K562 (cell line): ENCODE data around the gene NSMF. TPM values are rescaled to one million over a fixed set of nuclear protein-coding genes. Genes with fewer than 3 reads are reported as not detected.

Source experiments
- ATAC-seq: fragments of 200-7000 bp; cut with Tn5 transposase; 3 replicates; pipeline ENCODE4 v1.9.1; 2020; ENCODE audit warnings: moderate library complexity
- BruUV-seq: library from RNA; stranded (reverse); fragments of 400-500 nt; replicated peaks from 2 replicates; lab custom pipeline; 2021; lab: Mats Ljungman, UMichigan
- CTCF ChIA-PET: fragments of 300-600 bp; formaldehyde crosslinking; extraction: SDS; loops from one replicate; lab custom pipeline; 2021; ENCODE audit warnings: low intra/inter-chr PET ratio; lab: Yijun Ruan, JAX
- POLR2A ChIA-PET: fragments of 300-600, 350-650 bp; sonication (Branson Sonifier 250); formaldehyde crosslinking; extraction: SDS; loops from one replicate; lab custom pipeline; 2021; ENCODE audit warnings: antibody characterized with exemption, inconsistent platforms; lab: Yijun Ruan, JAX
- DNase-seq, 4 experiments: peaks; one replicate each; pipeline versions ENCODE4 v3.0.0 to v3.0.0-alpha.2; 2011 to 2018; ENCODE audit warnings: low spot score in 3 of 4, mixed read lengths in 3 of 4; ENCODE audit errors: extremely low read depth in 1 of 4
- FAIRE-seq: peaks from 2 replicates; lab custom pipeline; 2011; peaks lifted over from hg19 to GRCh38; lab: Jason Lieb, UNC
- H2AFZ ChIP-seq: 2 replicates; pipeline ENCODE4 v1.6.0; 2011; ENCODE audit warnings: low read depth, low read length, control low read depth, inconsistent platforms
- H3K27ac ChIP-seq: fragments of 200-600 bp; 3 replicates; pipeline ENCODE4 v1.8.0; 2011; ENCODE audit warnings: low read depth, mild to moderate bottlenecking, control low read depth, inconsistent platforms, low read length, moderate library complexity, mixed read lengths; ENCODE audit errors: extremely low read depth
- H3K27me3 ChIP-seq, 2 experiments: fragments of 300-600 bp in 1 of 2; 2 replicates in 1 of 2; 3 replicates in 1 of 2; pipeline versions ENCODE4 v1.6.0 to v1.8.0; 2011; ENCODE audit warnings: inconsistent platforms in 2 of 2, low read length in 2 of 2, mild to moderate bottlenecking in 1 of 2, mixed read lengths in 1 of 2, moderate library complexity in 1 of 2; ENCODE audit not compliant: control insufficient read depth in 2 of 2, insufficient read depth in 2 of 2
- H3K36me3 ChIP-seq: fragments of 300-600 bp; 3 replicates; pipeline ENCODE4 v1.8.0; 2011; ENCODE audit warnings: mild to moderate bottlenecking, low read length, inconsistent platforms; ENCODE audit not compliant: control insufficient read depth, insufficient read depth
- H3K4me1 ChIP-seq, 2 experiments: fragments of 200-600 bp in 1 of 2; replicated peaks in 1 of 2; 2 replicates in 1 of 2; 3 replicates in 1 of 2; pipeline versions ENCODE4 v1.5.1 to v1.8.0; 2011; ENCODE audit warnings: inconsistent platforms in 2 of 2, low read length in 2 of 2, mild to moderate bottlenecking in 1 of 2, mixed read lengths in 1 of 2, moderate library complexity in 1 of 2; ENCODE audit not compliant: control insufficient read depth in 2 of 2, insufficient read depth in 2 of 2
- H3K4me2 ChIP-seq: 2 replicates; pipeline ENCODE4 v1.6.1; 2011; ENCODE audit warnings: low read length, control low read depth, inconsistent platforms, mixed read lengths; ENCODE audit not compliant: insufficient read depth
- H3K4me3 ChIP-seq: fragments of 200-600 bp; sonication (generic), shearing (Covaris generic); 2 replicates; pipeline ENCODE4 v1.5.1; 2016; ENCODE audit warnings: control low read depth, inconsistent platforms
- H3K79me2 ChIP-seq: fragments of 200-600 bp; 3 replicates; pipeline ENCODE4 v1.8.0; 2011; ENCODE audit warnings: low read length, inconsistent platforms; ENCODE audit not compliant: control insufficient read depth, insufficient read depth
- H3K9ac ChIP-seq, 2 experiments: 2 replicates each; pipeline versions ENCODE4 v1.6.0 to v1.6.1; 2011; ENCODE audit warnings: low read depth in 2 of 2, low read length in 2 of 2, control low read depth in 1 of 2, inconsistent platforms in 1 of 2, mild to moderate bottlenecking in 1 of 2, mixed read lengths in 1 of 2; ENCODE audit not compliant: insufficient read depth in 1 of 2
- H3K9me1 ChIP-seq: one replicate; pipeline ENCODE4 v1.6.0; 2011; ENCODE audit warnings: inconsistent platforms, mild to moderate bottlenecking, low read length, moderate library complexity; ENCODE audit not compliant: control insufficient read depth, insufficient read depth
- H3K9me3 ChIP-seq: replicated peaks from 2 replicates; pipeline ENCODE4 v1.5.1; 2011; ENCODE audit warnings: low read depth, low read length, inconsistent platforms; ENCODE audit not compliant: control insufficient read depth, insufficient read depth
- H4K20me1 ChIP-seq: replicated peaks from 2 replicates; pipeline ENCODE4 v1.6.1; 2011; ENCODE audit warnings: low read length, inconsistent platforms, mixed read lengths; ENCODE audit not compliant: control insufficient read depth, insufficient read depth
- EP400 ChIP-seq: fragments of 450-650 bp; IDR thresholded peaks from 2 replicates; pipeline ENCODE4 v1.6.1; 2017; ENCODE audit warnings: antibody characterized with exemption, mild to moderate bottlenecking, moderate library complexity
- HDAC6 ChIP-seq: IDR thresholded peaks from 2 replicates; pipeline ENCODE4 v1.6.1; 2012; ENCODE audit warnings: low read depth, mild to moderate bottlenecking, control low read depth, inconsistent platforms, low read length, moderate library complexity
- HLTF ChIP-seq: fragments of 450-650 bp; IDR thresholded peaks from 2 replicates; pipeline ENCODE4 v1.6.1; 2016
- ILK ChIP-seq: fragments of 450-650 bp; IDR thresholded peaks from 2 replicates; pipeline ENCODE4 v1.6.1; 2016; ENCODE audit warnings: missing genetic modification characterization, low read depth, mild to moderate bottlenecking, missing compliant biosample characterization, moderate library complexity, borderline replicate concordance
- KLF10 ChIP-seq: fragments of 250-450 bp; sonication (Bioruptor Pico); IDR thresholded peaks from 2 replicates; pipeline ENCODE4 v1.6.1; 2021; ENCODE audit warnings: matching md5 sums
- PCBP2 ChIP-seq: fragments of 200-400 bp; formaldehyde crosslinking; IDR thresholded peaks from 2 replicates; pipeline ENCODE4 v1.6.1; 2018; ENCODE audit warnings: low read length, low read depth, mild to moderate bottlenecking, moderate library complexity; ENCODE audit not compliant: poor library complexity, severe bottlenecking
- POU5F1 ChIP-seq: fragments of 150-350 bp; IDR thresholded peaks from 2 replicates; pipeline ENCODE4 v1.6.1; 2014; ENCODE audit warnings: borderline replicate concordance, low read length, low read depth, mild to moderate bottlenecking; ENCODE audit not compliant: partially characterized antibody
- TAF1 ChIP-seq: IDR thresholded peaks from 2 replicates; pipeline ENCODE4 v1.6.1; 2011; ENCODE audit warnings: mild to moderate bottlenecking, low read length, moderate library complexity; ENCODE audit not compliant: insufficient read depth, control insufficient read depth, severe bottlenecking; ENCODE audit errors: extremely low read depth
- TAL1 ChIP-seq: fragments of 450-650 bp; IDR thresholded peaks from 2 replicates; pipeline ENCODE4 v1.6.1; 2016; ENCODE audit warnings: mild to moderate bottlenecking
- TRIM24 ChIP-seq, 2 experiments: fragments of 450-650 bp; IDR thresholded peaks; 2 replicates each; pipeline ENCODE4 v1.6.1; 2016
- WGBS: fragments of 100-300 bp; shearing (Covaris generic); methylation state at CpG from one replicate; pipeline ENCODE4 v1.1.6; 2016; ENCODE audit warnings: low coverage, mixed read lengths; ENCODE audit not compliant: insufficient coverage; ENCODE audit errors: missing lambda C conversion rate; 5-methylcytosine and 5-hydroxymethylcytosine counted together
- in situ Hi-C: fragments of 300-500 bp; cut with MboI; formaldehyde crosslinking; loops from 4 replicates; pipeline ENCODE4 v1.15.0; 2018; ENCODE audit warnings: inconsistent platforms, mixed read lengths
- intact Hi-C: fragments of 100-400 bp; cut with micrococcal nuclease; formaldehyde crosslinking; loops from 2 replicates; pipeline ENCODE4 v1.14.2; 2022
- polyA plus RNA-seq, 8 experiments: library from polyadenylated mRNA; depleted of rRNA in 4 of 8; stranded (reverse) in 5 of 8; unstranded in 3 of 8; fragments of >200 nt; fragmentation: Nextera tagmentation in 2 of 8; fragmentation: Illumina TruSeq in 1 of 8; extraction: Ambion mirVana in 2 of 8; extraction: Trizol in 1 of 8; gene quantifications; 2 replicates each; pipeline versions ENCODE4 v1.2.1 to v1.2.3, GENCODE V29; 2011 to 2014; ENCODE audit warnings: inconsistent platforms in 1 of 8, missing spikeins in 1 of 8
- total RNA-seq, 7 experiments: library from RNA; depleted of rRNA in 6 of 7; stranded (reverse); fragments of >200 nt in 6 of 7; fragmentation: Illumina TruSeq in 2 of 7; extraction: Trizol in 2 of 7; gene quantifications; 2 replicates each; pipeline versions ENCODE4 v1.2.1 to v1.2.3, GENCODE V29; 2011 to 2021; ENCODE audit warnings: low replicate concordance in 1 of 7
- TF ChIP-seq, protein P1 (sequence below), 3 experiments: fragments of 200-800 bp in 1 of 3; sonication (Bioruptor generic) in 1 of 3; sonication (generic) in 1 of 3; formaldehyde crosslinking in 1 of 3; IDR thresholded peaks; 2 replicates each; pipeline versions ENCODE4 v1.6.1 to v1.8.0; 2016 to 2022; ENCODE audit warnings: mild to moderate bottlenecking in 2 of 3, missing compliant biosample characterization in 2 of 3, missing genetic modification characterization in 2 of 3, missing genetic modification reagents in 1 of 3
- TF ChIP-seq, protein P2 (sequence below): fragments of 450-650 bp; IDR thresholded peaks from 2 replicates; pipeline ENCODE4 v1.7.0; 2016; ENCODE audit warnings: borderline replicate concordance

Gene NSMF
- total and polyA plus RNA-seq, 9 of the 15 experiments (the other 6 are each of a cell fraction or from before 2014, with no cell fraction given), result 0.20 to 82.7 (median 29.3) TPM

DNA sequence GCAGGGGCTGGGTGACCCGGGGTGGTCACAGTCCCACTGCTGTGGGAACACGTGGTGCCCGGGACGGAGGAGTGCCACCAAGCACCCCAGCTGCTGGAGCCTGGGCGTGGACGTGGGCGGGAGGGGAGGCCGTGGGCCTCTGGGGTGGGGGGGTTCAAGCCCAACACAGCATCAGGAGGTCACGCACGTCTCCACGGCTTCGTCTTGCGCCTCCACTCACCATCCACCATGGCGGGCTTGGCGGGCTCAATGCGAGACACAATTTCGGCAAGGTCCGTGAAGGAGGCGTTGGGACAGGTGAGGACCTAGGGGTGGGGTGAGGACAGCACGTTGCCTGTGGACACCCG lies 2.2 kb upstream of the NSMF start (continued):
- TF ChIP-seq, protein P1, sequence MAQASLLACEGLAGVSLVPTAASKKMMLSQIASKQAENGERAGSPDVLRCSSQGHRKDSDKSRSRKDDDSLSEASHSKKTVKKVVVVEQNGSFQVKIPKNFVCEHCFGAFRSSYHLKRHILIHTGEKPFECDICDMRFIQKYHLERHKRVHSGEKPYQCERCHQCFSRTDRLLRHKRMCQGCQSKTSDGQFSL (CRISPR knock-in tag; IDR thresholded peaks at IDR 0.05), result peak; percentile 44; the same call in 1 of the 2 replicates
- TF ChIP-seq, protein P1 (tag; IDR thresholded peaks at IDR 0.05), result no peak
- no peak for TF ChIP-seq TAL1

DNA sequence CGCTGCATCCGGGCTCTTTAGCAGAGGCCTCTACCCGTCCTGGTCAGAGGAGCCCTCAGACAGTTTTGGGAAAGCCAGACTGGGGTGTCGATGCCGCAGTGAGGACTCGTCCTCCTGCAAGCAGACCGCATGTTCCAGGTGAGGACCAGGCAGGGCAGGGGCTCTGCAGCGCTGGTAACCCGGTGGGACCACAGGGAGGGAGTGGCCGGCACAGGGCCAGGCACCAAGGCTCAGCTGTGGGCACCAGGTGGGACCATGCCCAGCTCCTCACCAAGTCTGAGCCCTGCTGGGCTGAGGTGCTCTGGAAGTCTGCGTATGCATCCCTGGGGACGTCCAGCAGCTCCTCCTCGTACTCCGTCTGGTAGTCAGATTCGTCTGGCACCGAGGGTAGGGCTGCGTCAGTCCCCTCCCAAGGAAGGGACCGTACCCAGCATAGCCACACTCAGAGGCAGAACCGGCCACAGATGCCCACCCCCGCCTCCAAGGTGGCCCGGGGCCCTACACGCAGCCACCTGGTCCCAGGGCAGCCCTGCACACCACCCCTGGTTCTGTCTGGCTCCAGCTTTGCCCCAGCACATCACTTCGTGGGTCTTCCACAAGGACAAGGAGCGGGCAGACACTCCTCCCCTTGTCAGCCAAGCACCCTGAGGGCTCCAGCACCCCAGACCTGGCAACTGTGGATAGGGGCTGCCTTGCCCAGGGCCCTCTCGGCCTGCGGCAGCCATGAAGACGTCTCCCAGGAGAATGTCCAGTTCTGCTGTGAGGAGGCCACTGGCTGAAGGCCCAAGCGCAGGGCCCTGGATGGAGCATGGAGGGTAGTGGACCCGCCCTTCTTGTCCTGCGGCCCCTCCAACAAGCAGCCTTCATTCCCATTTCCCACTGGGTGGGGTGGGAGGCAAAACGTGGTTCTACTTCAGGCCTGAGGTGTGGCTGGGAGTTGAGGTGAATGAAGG lies 1.5 kb upstream of the NSMF start:
- FAIRE-seq (no peak), DNase-seq (no peak), ATAC-seq (no peak)
- H3K79me2 ChIP-seq, result peaks cover 12% of the 10 kb centered on the region
- in situ Hi-C loops (no loop called here), intact Hi-C loops (loop anchor here (2.0 kb wide), 1 partner anchor 32 kb away; no protein-coding TSS in a partner anchor)
- peaks cover 24% of the 10 kb centered on the region; the same call in 1 of the 3 replicates for H3K36me3 ChIP-seq
- ChIA-PET CTCF (no interaction called here), POLR2A (interaction anchor here (0.7 kb wide), 1 partner anchor 8 kb away, joined by 3 read pairs; no protein-coding TSS in a partner anchor)
- H3K4me3 ChIP-seq, result no peak overlapping the region
- no TSS peak for BruUV-seq
- no peaks in the 10 kb centered on the region for H3K27me3 ChIP-seq
- H3K4me2 ChIP-seq, result no peak overlapping the region
- H2AFZ ChIP-seq, result peak overlapping the region; percentile 46; the same call in 1 of the 2 replicates
- no peaks in the 10 kb centered on the region for H4K20me1 ChIP-seq
- peak overlapping the region; percentile 87; the same call in 2 of the 3 replicates for H3K27ac ChIP-seq
- no peaks in the 10 kb centered on the region for H3K9me1 ChIP-seq
- TF ChIP-seq KLF10 (CRISPR knock-in tag) (no peak), PCBP2 (no peak), HDAC6 (no peak), HLTF (no peak), EP400 (no peak), TRIM24 (IDR thresholded peaks at IDR 0.05) (no peak), ILK (tag) (no peak), POU5F1 (no peak), TAF1 (no peak)
- TF ChIP-seq, protein P2, sequence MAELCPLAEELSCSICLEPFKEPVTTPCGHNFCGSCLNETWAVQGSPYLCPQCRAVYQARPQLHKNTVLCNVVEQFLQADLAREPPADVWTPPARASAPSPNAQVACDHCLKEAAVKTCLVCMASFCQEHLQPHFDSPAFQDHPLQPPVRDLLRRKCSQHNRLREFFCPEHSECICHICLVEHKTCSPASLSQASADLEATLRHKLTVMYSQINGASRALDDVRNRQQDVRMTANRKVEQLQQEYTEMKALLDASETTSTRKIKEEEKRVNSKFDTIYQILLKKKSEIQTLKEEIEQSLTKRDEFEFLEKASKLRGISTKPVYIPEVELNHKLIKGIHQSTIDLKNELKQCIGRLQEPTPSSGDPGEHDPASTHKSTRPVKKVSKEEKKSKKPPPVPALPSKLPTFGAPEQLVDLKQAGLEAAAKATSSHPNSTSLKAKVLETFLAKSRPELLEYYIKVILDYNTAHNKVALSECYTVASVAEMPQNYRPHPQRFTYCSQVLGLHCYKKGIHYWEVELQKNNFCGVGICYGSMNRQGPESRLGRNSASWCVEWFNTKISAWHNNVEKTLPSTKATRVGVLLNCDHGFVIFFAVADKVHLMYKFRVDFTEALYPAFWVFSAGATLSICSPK, result no peak
- 82% methylated on average over 24 of the region's 31 CpGs for WGBS
- peak overlapping the region; percentile 1 to 97; a peak in 2 of 4 replicates for H3K9ac ChIP-seq
- peaks cover 17 to 98% of the 10 kb centered on the region in 2 experiments for H3K4me1 ChIP-seq
- H3K9me3 ChIP-seq, result no peaks in the 10 kb centered on the region
